ENCODE measurements around the gene CDH8. TPM values are rescaled to one million over a fixed set of nuclear protein-coding genes. Genes with fewer than 3 reads are reported as not detected.

Gene CDH8
- total and polyA plus RNA-seq, 2 of the 4 experiments (the other 2 are of a cell fraction) = not detected

DNA sequence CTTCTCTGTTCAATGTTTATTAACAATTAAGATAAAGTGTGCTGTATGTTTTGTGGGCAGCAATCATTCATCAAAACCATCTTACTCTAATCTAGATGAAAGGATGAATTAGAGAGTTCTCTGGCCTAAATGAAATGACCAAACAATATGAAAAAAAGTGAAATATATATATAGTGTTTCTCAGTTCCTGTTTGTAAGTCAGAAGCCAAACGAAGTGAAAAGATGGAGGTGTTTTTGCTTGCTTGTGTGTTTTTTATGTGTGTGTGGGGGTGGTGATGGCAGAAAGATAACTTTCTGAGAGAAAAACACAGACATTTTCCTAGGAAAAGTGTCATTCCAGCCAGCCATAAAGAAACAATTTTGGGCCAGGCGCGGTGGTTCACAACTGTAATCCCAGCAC lies 138.6 kb downstream of the CDH8 start:
- Histone ChIP-seq H3K23ac (ENCODE audit: low read depth, low read length) (no peak overlapping the region), H3K18ac (ENCODE audit: low read depth, low read length) (no peak overlapping the region), H3K36me3 (ENCODE audit: control insufficient read depth, insufficient read depth, low read length) (no peaks in the 10 kb centered on the region), H4K8ac (ENCODE audit: low read depth in 2 of 2, low read length in 2 of 2) (no peak overlapping the region), H2AK5ac (ENCODE audit: low read depth, low read length) (no peak overlapping the region), H4K5ac (ENCODE audit: low read depth, low read length) (no peak overlapping the region), H3K27ac (ENCODE audit: insufficient read depth, low read length) (no peak overlapping the region), H2BK120ac (ENCODE audit: low read depth, low read length) (no peak overlapping the region), H4K20me1 (ENCODE audit: insufficient read depth, low read length) (no peaks in the 10 kb centered on the region), H3K27me3 (ENCODE audit: control insufficient read depth, insufficient read depth, low read length) (no peaks in the 10 kb centered on the region), H2BK15ac (ENCODE audit: low read depth, low read length) (no peak overlapping the region), H3K9me3 (ENCODE audit: control insufficient read depth, insufficient read depth, low read length) (peaks cover 4% of the 10 kb centered on the region), H2AFZ (replicated peaks; ENCODE audit: low read length, poor library complexity) (no peak overlapping the region), H3K4me1 (ENCODE audit: control insufficient read depth, insufficient read depth, low read length) (no peaks in the 10 kb centered on the region), H4K91ac (ENCODE audit: insufficient read depth, low read depth, low read length) (no peak overlapping the region), H3K9ac (ENCODE audit: low read depth, low read length) (no peak overlapping the region), H3K4me3 (ENCODE audit: insufficient read depth, low read depth, low read length) (no peak overlapping the region), H3K9me1 (ENCODE audit: insufficient read depth, low read length) (no peaks in the 10 kb centered on the region), H3K4me2 (ENCODE audit: low read depth, low read length) (no peak overlapping the region), H3K56ac (ENCODE audit: extremely low read depth, insufficient read depth, low read length) (no peak overlapping the region), H3K14ac (replicated peaks; ENCODE audit: low read depth, low read length) (no peak overlapping the region), H2BK5ac (ENCODE audit: low read depth, low read length, poor library complexity, severe bottlenecking) (no peak overlapping the region), H2BK20ac (ENCODE audit: low read depth, low read length) (no peak overlapping the region), H3K4ac (ENCODE audit: low read depth, low read length) (no peak overlapping the region), H3K79me1 (ENCODE audit: low read depth in 1 of 2, low read length in 2 of 2) (no peaks in the 10 kb centered on the region), H2AK9ac (replicated peaks; ENCODE audit: low read depth, low read length, poor library complexity) (no peak overlapping the region)
- dilution Hi-C loops (cut with HindIII; ENCODE audit: low sequenced_read_pairs, unreplicated experiment) (no loop called here), intact Hi-C loops (cut with micrococcal nuclease) (no loop called here), in situ Hi-C loops (cut with MboI; ENCODE audit: low sequenced_read_pairs) (no loop called here)
- ChIA-PET POLR2A (ENCODE audit: unreplicated experiment) (no interaction called here), CTCF (no interaction called here)
- no TSS peak for BruUV-seq (replicated peaks)
- no peak for DNase-seq
- whole genome bisulfite sequencing, 2 experiments (ENCODE audit: extremely low coverage in 2 of 2, insufficient read length in 1 of 2) = no CpG with 5 or more reads among the region's 3 CpGs
- TF ChIP-seq CEBPB (IDR thresholded peaks at IDR 0.05; ENCODE audit: low read depth, low read length) (no peak), MXI1 (IDR thresholded peaks at IDR 0.05; ENCODE audit: borderline replicate concordance, low read depth, low read length) (no peak), RCOR1 (IDR thresholded peaks at IDR 0.05; ENCODE audit: insufficient replicate concordance, low read length) (no peak), FOS (IDR thresholded peaks at IDR 0.05; ENCODE audit: low read depth, low read length) (no peak), MAFK (IDR thresholded peaks at IDR 0.05; ENCODE audit: low read depth, low read length) (no peak), BHLHE40 (IDR thresholded peaks at IDR 0.05; ENCODE audit: low read depth, low read length) (no peak), SMC3 (IDR thresholded peaks at IDR 0.05; ENCODE audit: low read depth, low read length) (no peak)
- TF ChIP-seq, protein P1, sequence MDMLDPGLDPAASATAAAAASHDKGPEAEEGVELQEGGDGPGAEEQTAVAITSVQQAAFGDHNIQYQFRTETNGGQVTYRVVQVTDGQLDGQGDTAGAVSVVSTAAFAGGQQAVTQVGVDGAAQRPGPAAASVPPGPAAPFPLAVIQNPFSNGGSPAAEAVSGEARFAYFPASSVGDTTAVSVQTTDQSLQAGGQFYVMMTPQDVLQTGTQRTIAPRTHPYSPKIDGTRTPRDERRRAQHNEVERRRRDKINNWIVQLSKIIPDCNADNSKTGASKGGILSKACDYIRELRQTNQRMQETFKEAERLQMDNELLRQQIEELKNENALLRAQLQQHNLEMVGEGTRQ (IDR thresholded peaks at IDR 0.05; ENCODE audit: low read depth, low read length) = no peak
- TF ChIP-seq, protein P2, sequence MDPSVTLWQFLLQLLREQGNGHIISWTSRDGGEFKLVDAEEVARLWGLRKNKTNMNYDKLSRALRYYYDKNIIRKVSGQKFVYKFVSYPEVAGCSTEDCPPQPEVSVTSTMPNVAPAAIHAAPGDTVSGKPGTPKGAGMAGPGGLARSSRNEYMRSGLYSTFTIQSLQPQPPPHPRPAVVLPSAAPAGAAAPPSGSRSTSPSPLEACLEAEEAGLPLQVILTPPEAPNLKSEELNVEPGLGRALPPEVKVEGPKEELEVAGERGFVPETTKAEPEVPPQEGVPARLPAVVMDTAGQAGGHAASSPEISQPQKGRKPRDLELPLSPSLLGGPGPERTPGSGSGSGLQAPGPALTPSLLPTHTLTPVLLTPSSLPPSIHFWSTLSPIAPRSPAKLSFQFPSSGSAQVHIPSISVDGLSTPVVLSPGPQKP (IDR thresholded peaks at IDR 0.05; ENCODE audit: borderline replicate concordance, low read depth, low read length) = no peak
- no peak for ATAC-seq (ENCODE audit: low read depth)
